Mucosa of descending colon (tissue), 3 donors: ENCODE results near the gene RIPOR1. TPM values are rescaled to one million over a fixed set of nuclear protein-coding genes. Genes with fewer than 3 reads are reported as not detected.

Experiments used
- ATAC-seq: fragments of 200-7000 bp; cut with Tn5 transposase; one replicate; pipeline ENCODE4 v1.9.1; 2020; ENCODE audit warnings: mild to moderate bottlenecking, moderate library complexity
- DNase-seq, 3 donors: peaks; one replicate each; pipeline ENCODE4 v3.0.0-alpha.2; 2020
- H3K36me3 ChIP-seq: fragments of 200-600 bp; one replicate; pipeline ENCODE4 v1.8.0; 2021; ENCODE audit warnings: low read depth, mild to moderate bottlenecking
- H3K4me1 ChIP-seq: fragments of 200-600 bp; one replicate; pipeline ENCODE4 v1.8.0; 2021; ENCODE audit warnings: low read depth, mild to moderate bottlenecking
- H3K4me3 ChIP-seq: fragments of 200-600 bp; one replicate; pipeline ENCODE4 v1.8.0; 2021; ENCODE audit warnings: mild to moderate bottlenecking
- H3K9me3 ChIP-seq: fragments of 200-600 bp; one replicate; pipeline ENCODE4 v1.8.0; 2021; ENCODE audit warnings: mild to moderate bottlenecking
- intact Hi-C, 2 donors: fragments of 100-400 bp; cut with DNase I in 1 of 2; cut with micrococcal nuclease in 1 of 2; formaldehyde crosslinking; loops; one replicate each; pipeline versions ENCODE4 v1.11.0 to v1.11.1; 2022; cut with DNase I, micrococcal nuclease
- total RNA-seq, 3 donors: library from RNA; stranded (reverse); fragmentation: NEBNext Ultra II Directional in 2 of 3; extraction: Animal tissue kit (Norgen Biotek cat#: 25700) in 2 of 3; gene quantifications; one replicate each; pipeline versions ENCODE4 v1.2.1 to v1.2.4, GENCODE V29; 2021 to 2023
- TF ChIP-seq, protein P1 (sequence below): fragments of 200-600 bp; IDR thresholded peaks from one replicate; pipeline ENCODE4 v1.8.0; 2022; ENCODE audit warnings: antibody characterized with exemption, mild to moderate bottlenecking
- donor health status: DM: no; HTN: no; CAD: no; lungs with moderate emphysema.
- donor health status: DM: no; HTN: no; CAD: no.
- donor health status: DM: no; HTN: yes; CAD: no.

Gene RIPOR1
- total RNA-seq, 3 donors from 2014 or later, result 10.9 to 74.7 (median 20.5) TPM

DNA sequence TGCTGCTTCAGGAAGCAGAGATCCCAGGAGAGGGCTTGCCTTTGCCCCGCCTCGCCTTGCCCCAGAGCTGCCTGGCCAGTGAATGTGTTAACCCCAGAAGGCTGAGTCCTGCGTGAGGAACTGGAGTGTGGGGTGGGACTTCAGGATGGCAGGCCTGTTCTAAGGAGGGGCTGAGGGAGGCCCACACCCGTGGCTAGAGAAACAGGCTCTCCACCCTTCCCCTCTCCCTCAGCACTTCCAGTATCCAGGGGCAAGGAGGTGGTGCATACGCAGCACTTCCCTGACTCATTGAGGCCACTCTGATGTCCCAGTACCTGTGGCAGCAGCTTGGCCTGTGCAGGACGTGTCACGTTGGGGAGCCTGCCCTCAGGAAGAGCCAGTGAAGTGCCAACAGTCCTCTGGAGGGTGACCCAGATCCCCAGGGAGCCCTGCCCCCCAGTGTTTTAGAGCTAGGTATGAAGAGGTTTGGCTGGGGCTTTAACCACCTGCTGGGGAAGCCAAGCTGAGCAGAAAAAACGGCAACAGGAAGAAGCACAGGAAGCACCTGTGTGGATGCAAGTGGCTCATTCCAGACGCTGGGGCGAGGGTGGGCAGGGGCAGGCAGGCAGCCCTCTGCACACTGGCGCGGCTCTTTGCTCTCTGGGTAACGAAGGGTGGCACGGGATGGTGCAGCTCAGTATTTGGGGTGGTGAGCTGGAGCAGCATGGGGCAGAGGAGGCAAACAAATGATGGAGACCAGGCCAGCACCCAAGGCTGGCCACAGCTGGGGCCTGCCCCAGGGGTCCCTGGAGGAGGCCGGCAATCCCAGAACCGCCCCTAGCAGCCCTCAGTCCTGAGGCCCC is 19.0 kb downstream of the RIPOR1 start:
- TF ChIP-seq, protein P1, sequence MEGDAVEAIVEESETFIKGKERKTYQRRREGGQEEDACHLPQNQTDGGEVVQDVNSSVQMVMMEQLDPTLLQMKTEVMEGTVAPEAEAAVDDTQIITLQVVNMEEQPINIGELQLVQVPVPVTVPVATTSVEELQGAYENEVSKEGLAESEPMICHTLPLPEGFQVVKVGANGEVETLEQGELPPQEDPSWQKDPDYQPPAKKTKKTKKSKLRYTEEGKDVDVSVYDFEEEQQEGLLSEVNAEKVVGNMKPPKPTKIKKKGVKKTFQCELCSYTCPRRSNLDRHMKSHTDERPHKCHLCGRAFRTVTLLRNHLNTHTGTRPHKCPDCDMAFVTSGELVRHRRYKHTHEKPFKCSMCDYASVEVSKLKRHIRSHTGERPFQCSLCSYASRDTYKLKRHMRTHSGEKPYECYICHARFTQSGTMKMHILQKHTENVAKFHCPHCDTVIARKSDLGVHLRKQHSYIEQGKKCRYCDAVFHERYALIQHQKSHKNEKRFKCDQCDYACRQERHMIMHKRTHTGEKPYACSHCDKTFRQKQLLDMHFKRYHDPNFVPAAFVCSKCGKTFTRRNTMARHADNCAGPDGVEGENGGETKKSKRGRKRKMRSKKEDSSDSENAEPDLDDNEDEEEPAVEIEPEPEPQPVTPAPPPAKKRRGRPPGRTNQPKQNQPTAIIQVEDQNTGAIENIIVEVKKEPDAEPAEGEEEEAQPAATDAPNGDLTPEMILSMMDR, result no peak
- H3K36me3 ChIP-seq, result no peaks in the 10 kb centered on the region
- peaks cover 15% of the 10 kb centered on the region for H3K4me1 ChIP-seq
- ATAC-seq, result peak; percentile 53
- H3K4me3 ChIP-seq, result no peak overlapping the region
- DNase-seq, result peak; percentile 41 to 77 (median 49)
- intact Hi-C loops, result loop anchor here in 1 of 2 donors (10.0 kb wide), 1 partner anchor 117 kb away; the partner anchor contains the start of genes ACD, C16orf86, ENKD1 and PARD6A
- H3K9me3 ChIP-seq, result no peaks in the 10 kb centered on the region

GRCh38 chr16:67548265-67549126 is 19.9 kb downstream of the RIPOR1 start:
- no peak overlapping the region for H3K4me3 ChIP-seq
- intact Hi-C loops, result loop anchor here in 1 of 2 donors (10.0 kb wide), 1 partner anchor 116 kb away; the partner anchor contains the start of genes ACD, C16orf86, ENKD1 and PARD6A
- H3K36me3 ChIP-seq, result no peaks in the 10 kb centered on the region
- DNase-seq, result no peak
- TF ChIP-seq, protein P1, result no peak
- peak; percentile 21 for ATAC-seq
- H3K4me1 ChIP-seq, result peaks cover 15% of the 10 kb centered on the region
- H3K9me3 ChIP-seq, result no peaks in the 10 kb centered on the region

GRCh38 chr16:67549240-67549639 is 20.6 kb downstream of the RIPOR1 start:
- H3K36me3 ChIP-seq, result no peaks in the 10 kb centered on the region
- intact Hi-C loops, result loop anchor here in 1 of 2 donors (10.0 kb wide), 1 partner anchor 116 kb away; the partner anchor contains the start of genes ACD, C16orf86, ENKD1 and PARD6A
- no peak for DNase-seq
- no peaks in the 10 kb centered on the region for H3K9me3 ChIP-seq
- H3K4me3 ChIP-seq, result no peak overlapping the region
- peaks cover 15% of the 10 kb centered on the region for H3K4me1 ChIP-seq
- ATAC-seq, result no peak
- TF ChIP-seq, protein P1, result no peak

DNA sequence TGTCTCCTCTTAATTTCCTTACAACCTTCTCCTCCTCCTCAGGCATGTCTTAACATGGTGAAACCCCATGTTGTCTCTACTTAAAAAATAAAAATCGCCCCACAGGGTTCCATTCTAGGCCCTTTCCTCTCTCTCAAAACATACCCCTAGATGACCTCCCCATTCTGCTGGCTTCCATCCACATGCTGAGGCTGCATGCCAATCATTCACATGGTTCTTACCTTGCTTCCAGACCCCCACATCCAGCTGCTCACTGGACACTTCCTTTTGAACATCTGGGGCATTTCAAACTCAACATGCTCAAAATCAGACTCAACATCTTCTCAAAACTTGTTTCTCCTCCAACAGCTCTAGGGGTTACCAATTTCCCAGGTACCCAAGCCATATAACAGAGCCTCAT is 21.3 kb downstream of the RIPOR1 start:
- Histone ChIP-seq H3K4me3 (no peak overlapping the region), H3K9me3 (no peaks in the 10 kb centered on the region), H3K36me3 (no peaks in the 10 kb centered on the region), H3K4me1 (peaks cover 15% of the 10 kb centered on the region)
- ATAC-seq (no peak), DNase-seq (no peak)
- intact Hi-C loops, result loop anchor here in 1 of 2 donors (10.0 kb wide), 1 partner anchor 115 kb away; the partner anchor contains the start of genes ACD, C16orf86, ENKD1 and PARD6A
- TF ChIP-seq, protein P1, result no peak

DNA sequence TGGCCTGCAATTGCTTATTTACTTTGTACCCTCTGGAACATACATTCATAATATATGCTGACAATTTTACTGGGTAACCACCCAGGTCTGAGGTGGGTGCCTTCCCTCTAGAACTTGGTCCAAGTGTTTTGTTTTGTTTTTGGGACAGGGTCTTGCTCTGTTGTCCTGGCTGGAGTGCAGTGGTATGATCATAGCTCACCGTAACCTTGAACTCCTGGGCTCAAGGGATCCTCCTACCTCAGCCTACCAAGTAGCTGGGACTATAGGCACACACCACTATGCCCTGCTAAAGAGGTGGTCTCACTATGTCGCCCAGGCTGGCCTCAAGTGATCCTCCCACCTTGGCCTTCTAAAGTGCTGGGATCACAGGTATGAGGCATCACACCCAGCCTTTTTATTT is 22.5 kb downstream of the RIPOR1 start:
- no peak for ATAC-seq

More for the DNA sequence above, 22.5 kb downstream of the RIPOR1 start:
- H3K4me3 ChIP-seq, result no peak overlapping the region
- DNase-seq, result no peak
- intact Hi-C loops, result no loop called here
- H3K4me1 ChIP-seq, result peaks cover 15% of the 10 kb centered on the region
- no peaks in the 10 kb centered on the region for H3K9me3 ChIP-seq
- H3K36me3 ChIP-seq, result no peaks in the 10 kb centered on the region
- TF ChIP-seq, protein P1, result no peak
